BLaER1 treated with 17β-estradiol and CSF1 and Interleukin-3, amounts not matched to agents 10 nM and 100 nM (cell line): ENCODE measurements around the gene EPN1.
"Not testable (repeated sequence)": the region's sequence is repeated elsewhere in the genome, so short reads cannot be mapped to it uniquely, and the experiment has no call there.

ENCODE experiments used
- H3K27ac ChIP-seq, 11 experiments: shearing (Covaris generic); formaldehyde crosslinking; 2 replicates each; pipeline ENCODE4 v1.8.1; 2022
- H3K27me3 ChIP-seq, 11 experiments: shearing (Covaris generic); formaldehyde crosslinking; 2 replicates each; pipeline ENCODE4 v1.8.1; 2022
- H3K36me3 ChIP-seq, 11 experiments: shearing (Covaris generic); formaldehyde crosslinking; 2 replicates each; pipeline ENCODE4 v1.8.1; 2022
- H3K4me1 ChIP-seq, 10 experiments: shearing (Covaris generic); formaldehyde crosslinking; 2 replicates each; pipeline ENCODE4 v1.8.1; 2022
- H3K4me2 ChIP-seq, 11 experiments: shearing (Covaris generic); formaldehyde crosslinking; 2 replicates each; pipeline ENCODE4 v1.8.1; 2022
- H3K4me3 ChIP-seq, 10 experiments: shearing (Covaris generic); formaldehyde crosslinking; 2 replicates each; pipeline ENCODE4 v1.8.1; 2022
- H3K9ac ChIP-seq, 11 experiments: shearing (Covaris generic); formaldehyde crosslinking; 2 replicates each; pipeline ENCODE4 v1.8.1; 2022
- H3K9me3 ChIP-seq, 11 experiments: shearing (Covaris generic); formaldehyde crosslinking; replicated peaks in 1 of 11; 2 replicates each; pipeline ENCODE4 v1.8.1; 2022
- H4K20me1 ChIP-seq, 11 experiments: shearing (Covaris generic); formaldehyde crosslinking; 2 replicates each; pipeline ENCODE4 v1.8.1; 2022
- Cebpa-rat ChIP-seq, 11 experiments: shearing (Covaris generic); IDR thresholded peaks; 2 replicates each; pipeline ENCODE4 v1.8.1; 2022

EPN1 gene

DNA sequence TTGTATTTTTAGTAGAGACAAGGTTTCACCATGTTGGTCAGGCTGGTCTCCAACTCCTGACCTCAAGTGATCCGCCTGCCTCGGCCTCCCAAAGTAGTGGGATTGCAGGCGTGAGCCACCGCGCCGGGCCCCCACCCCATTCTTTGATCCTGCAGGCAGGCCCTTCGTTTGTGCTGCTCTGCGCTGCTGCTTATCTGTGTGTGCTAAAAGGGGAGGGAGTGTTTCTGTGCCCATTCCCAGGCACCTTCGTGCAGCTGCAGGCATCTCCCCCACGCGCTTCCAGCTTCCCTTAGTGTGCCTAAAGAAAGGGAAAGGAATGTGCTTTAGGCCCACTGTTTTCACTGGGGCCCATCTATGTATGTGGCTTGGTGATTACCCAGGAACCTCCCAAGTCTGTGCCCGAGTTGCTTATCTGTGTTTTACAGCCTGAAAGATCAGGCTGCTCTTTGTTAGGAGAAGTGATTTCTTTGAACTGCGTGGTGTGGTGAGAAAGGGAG, 27.2 kb downstream of the EPN1 start:
- peaks cover 0 to 12% (median 6%) of the 10 kb centered on the region in 10 experiments; a peak in 14 of 20 replicates for H3K4me1 ChIP-seq
- peaks cover 0 to 53% (median 6%) of the 10 kb centered on the region in 11 experiments; a peak in 9 of 22 replicates for H4K20me1 ChIP-seq
- H3K4me3 ChIP-seq: no peak overlapping the region
- H3K27ac ChIP-seq: no peak overlapping the region
- TF ChIP-seq Cebpa-rat (IDR thresholded peaks at IDR 0.05): no peak
- no peaks in the 10 kb centered on the region for H3K27me3 ChIP-seq
- no peaks in the 10 kb centered on the region for H3K9me3 ChIP-seq
- no peak overlapping the region for H3K9ac ChIP-seq
- no peak overlapping the region for H3K4me2 ChIP-seq
- H3K36me3 ChIP-seq: peaks cover 40 to 68% (median 52%) of the 10 kb centered on the region in 11 experiments

DNA sequence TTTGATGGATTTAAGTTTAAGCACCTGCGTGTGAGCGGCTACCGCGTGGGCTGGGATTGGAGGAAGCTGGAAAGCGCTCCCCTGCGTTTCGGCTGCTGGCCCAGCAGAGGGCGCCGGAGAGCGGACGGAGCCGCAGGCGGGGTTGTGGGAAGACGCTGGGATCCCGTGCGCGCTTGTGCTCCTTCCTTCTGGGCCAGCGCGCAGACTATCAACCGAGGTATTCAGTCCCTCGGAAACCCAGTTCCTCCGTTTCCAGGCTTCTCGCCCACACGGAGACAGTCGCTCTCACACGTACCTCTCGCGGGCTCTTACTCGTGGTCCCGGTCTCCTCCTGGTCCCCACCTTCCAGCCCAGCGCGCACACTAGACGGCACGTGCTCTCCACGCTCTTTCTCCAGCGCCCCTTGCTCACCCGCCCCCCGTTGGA, 28.8 kb downstream of the EPN1 start:
- H3K4me1 ChIP-seq: peaks cover 0 to 13% (median 8%) of the 10 kb centered on the region in 10 experiments; a peak in 14 of 20 replicates
- no peak for TF ChIP-seq Cebpa-rat (IDR thresholded peaks at IDR 0.05)
- H3K9me3 ChIP-seq: no peaks in the 10 kb centered on the region
- peaks cover 0 to 42% (median 6%) of the 10 kb centered on the region in 11 experiments; a peak in 6 of 22 replicates for H4K20me1 ChIP-seq
- H3K27ac ChIP-seq: no peak overlapping the region
- no peak overlapping the region for H3K4me2 ChIP-seq
- H3K9ac ChIP-seq: no peak overlapping the region
- no peak overlapping the region for H3K4me3 ChIP-seq
- H3K27me3 ChIP-seq: no peaks in the 10 kb centered on the region
- H3K36me3 ChIP-seq: peaks cover 27 to 54% (median 39%) of the 10 kb centered on the region in 11 experiments

DNA sequence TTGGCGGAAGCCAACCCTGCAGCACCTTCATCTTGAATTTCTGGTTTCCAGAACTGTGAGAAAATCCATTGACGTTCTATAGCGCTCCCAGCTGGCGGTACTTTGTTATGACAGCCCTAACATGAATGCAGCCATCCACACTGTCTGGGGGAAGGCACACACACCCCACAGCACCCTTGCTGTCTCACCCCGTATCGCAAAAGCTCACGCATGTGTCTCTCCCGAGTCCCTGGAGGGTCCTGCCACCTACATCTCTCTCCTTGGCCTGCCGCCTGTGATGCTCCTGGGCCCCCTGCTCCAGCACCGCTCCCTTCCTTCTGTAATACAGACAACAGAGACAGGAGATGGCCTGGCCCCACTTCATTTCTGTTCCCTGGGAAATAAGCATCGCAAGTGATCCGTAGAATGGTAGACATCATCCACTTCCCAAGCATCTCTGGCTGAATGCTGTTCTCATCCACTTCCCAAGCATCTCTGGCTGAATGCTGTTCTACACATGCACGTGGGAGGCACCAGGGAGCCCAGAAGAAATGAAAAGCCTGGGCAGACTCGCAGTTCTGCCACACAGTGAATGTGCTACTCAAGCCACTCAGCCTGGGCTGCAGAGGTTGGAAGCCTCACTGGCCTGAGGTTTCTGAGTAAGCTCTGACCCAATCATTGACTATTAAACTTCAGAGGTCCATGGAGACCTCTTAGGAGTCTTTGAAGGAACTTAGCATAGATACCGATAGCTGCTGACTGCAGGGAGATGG, 29.6 kb downstream of the EPN1 start:
- H3K9me3 ChIP-seq: no peaks in the 10 kb centered on the region
- no peak overlapping the region for H3K4me2 ChIP-seq
- no peaks in the 10 kb centered on the region for H3K27me3 ChIP-seq

DNA sequence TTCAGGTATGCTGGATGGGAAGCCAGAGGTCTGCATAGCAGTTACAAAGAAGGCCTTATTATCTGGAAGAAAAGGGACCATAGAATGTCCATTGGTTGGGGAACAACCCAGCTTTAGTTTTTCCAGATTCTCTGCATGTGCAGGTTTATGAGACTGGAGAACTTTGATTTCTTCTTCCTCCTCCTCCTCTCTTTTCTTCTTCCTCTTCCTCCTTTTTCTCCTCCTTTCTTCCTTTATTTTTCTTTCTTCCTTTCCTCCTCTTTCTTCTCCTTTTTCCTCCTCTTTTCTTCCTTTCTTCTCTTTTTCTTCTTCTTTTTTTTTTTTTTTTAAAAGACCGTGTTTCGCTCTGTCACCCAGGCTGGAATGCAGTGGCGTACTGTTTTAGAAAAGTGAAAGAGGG, 30.9 kb downstream of the EPN1 start:
- no peak overlapping the region for H3K4me3 ChIP-seq
- TF ChIP-seq Cebpa-rat (IDR thresholded peaks at IDR 0.05): no peak
- H3K4me1 ChIP-seq: peaks cover 9 to 21% (median 18%) of the 10 kb centered on the region in 10 experiments
- H4K20me1 ChIP-seq: peaks cover 0 to 36% (median 3%) of the 10 kb centered on the region in 11 experiments; a peak in 4 of 22 replicates
- H3K36me3 ChIP-seq: peaks cover 12 to 32% (median 21%) of the 10 kb centered on the region in 11 experiments; a peak in 21 of 22 replicates
- no peaks in the 10 kb centered on the region for H3K9me3 ChIP-seq
- H3K27ac ChIP-seq: no peak overlapping the region
- no peak overlapping the region for H3K9ac ChIP-seq
- H3K4me2 ChIP-seq: no peak overlapping the region
- no peaks in the 10 kb centered on the region for H3K27me3 ChIP-seq

More for the DNA sequence above, 29.6 kb downstream of the EPN1 start:
- peaks cover 21 to 45% (median 32%) of the 10 kb centered on the region in 11 experiments for H3K36me3 ChIP-seq
- peaks cover 0 to 13% (median 8%) of the 10 kb centered on the region in 10 experiments; a peak in 14 of 20 replicates for H3K4me1 ChIP-seq
- H4K20me1 ChIP-seq: peaks cover 0 to 36% (median 3%) of the 10 kb centered on the region in 11 experiments; a peak in 5 of 22 replicates
- no peak overlapping the region for H3K4me3 ChIP-seq
- H3K9ac ChIP-seq: no peak overlapping the region
- TF ChIP-seq Cebpa-rat (IDR thresholded peaks at IDR 0.05): no peak
- H3K27ac ChIP-seq: no peak overlapping the region

GRCh38 chr19:55711719-55712118, 36.7 kb downstream of the EPN1 start:
- H3K27me3 ChIP-seq: no peaks in the 10 kb centered on the region
- H3K4me2 ChIP-seq: no peak overlapping the region
- no peak overlapping the region for H3K27ac ChIP-seq
- no peak for TF ChIP-seq Cebpa-rat (IDR thresholded peaks at IDR 0.05)
- H3K9ac ChIP-seq: no peak overlapping the region
- H3K36me3 ChIP-seq: no peaks in the 10 kb centered on the region
- peaks cover 8 to 16% (median 12%) of the 10 kb centered on the region in 10 experiments for H3K4me1 ChIP-seq
- peaks cover 0 to 5% (median 0%) of the 10 kb centered on the region in 11 experiments; a peak in 2 of 22 replicates for H3K9me3 ChIP-seq
- no peak overlapping the region for H3K4me3 ChIP-seq
- no peaks in the 10 kb centered on the region; a peak in 1 of 22 replicates for H4K20me1 ChIP-seq

- Histone ChIP-seq H3K27ac (no peak overlapping the region), H3K36me3 (no peaks in the 10 kb centered on the region)
- TF ChIP-seq Cebpa-rat (IDR thresholded peaks at IDR 0.05): no peak
Observed at GRCh38 chr19:55712804-55713631, 38.0 kb downstream of the EPN1 start.

DNA sequence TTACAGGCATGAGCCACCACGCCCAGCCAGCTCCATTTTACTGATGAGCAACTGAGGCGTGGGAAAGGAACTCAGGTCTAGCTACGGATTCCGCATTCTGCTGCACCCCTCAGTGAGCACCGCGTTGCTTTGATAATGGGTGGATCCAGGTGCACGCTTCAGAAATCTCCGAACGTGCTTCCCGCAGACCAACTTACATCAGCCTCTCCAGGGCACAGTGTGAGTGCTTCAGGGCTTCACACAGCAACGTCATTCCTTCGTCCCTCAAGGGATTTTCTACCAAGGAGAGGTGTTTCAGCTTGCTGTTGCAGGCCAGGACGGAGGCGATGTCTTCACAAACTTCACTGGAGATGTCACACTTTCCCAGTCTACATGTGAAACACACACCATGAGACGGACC, 41.5 kb downstream of the EPN1 start:
- H3K27me3 ChIP-seq: no peaks in the 10 kb centered on the region
- H4K20me1 ChIP-seq: no peaks in the 10 kb centered on the region
- no peaks in the 10 kb centered on the region for H3K36me3 ChIP-seq
- H3K27ac ChIP-seq: no peak overlapping the region
- no peak for TF ChIP-seq Cebpa-rat (IDR thresholded peaks at IDR 0.05)
- no peak overlapping the region for H3K4me3 ChIP-seq
- H3K9me3 ChIP-seq: peaks cover 32 to 44% (median 40%) of the 10 kb centered on the region in 11 experiments
- H3K9ac ChIP-seq: no peak overlapping the region
- no peak overlapping the region for H3K4me2 ChIP-seq
- no peaks in the 10 kb centered on the region for H3K4me1 ChIP-seq

More at GRCh38 chr19:55712804-55713631, 38.0 kb downstream of the EPN1 start:
- no peaks in the 10 kb centered on the region for H3K27me3 ChIP-seq
- no peaks in the 10 kb centered on the region for H4K20me1 ChIP-seq
- no peak overlapping the region for H3K9ac ChIP-seq
- H3K4me2 ChIP-seq: no peak overlapping the region
- peaks cover 2 to 11% (median 7%) of the 10 kb centered on the region in 11 experiments; a peak in 12 of 22 replicates for H3K9me3 ChIP-seq
- no peak overlapping the region for H3K4me3 ChIP-seq
- peaks cover 0 to 13% (median 10%) of the 10 kb centered on the region in 10 experiments; a peak in 15 of 20 replicates for H3K4me1 ChIP-seq

DNA sequence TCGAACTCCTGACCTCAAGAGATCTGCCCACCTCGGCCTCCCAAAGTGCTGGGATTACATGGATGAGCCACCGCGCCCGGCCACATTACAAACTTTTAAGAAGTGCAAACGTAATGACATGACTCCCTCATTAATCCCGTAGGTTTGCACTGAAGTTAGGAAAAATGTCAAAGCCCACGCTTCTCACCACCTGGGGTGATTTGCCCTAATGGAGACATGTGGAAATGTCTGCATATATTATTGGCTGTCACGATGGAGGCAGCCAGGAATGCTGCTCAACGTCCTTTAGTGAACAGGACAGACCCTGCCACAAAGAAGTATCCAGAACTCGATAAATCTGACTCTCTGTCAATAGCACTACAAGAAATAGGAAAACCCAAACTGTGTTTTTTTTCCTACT, 42.2 kb downstream of the EPN1 start:
- no peak overlapping the region for H3K27ac ChIP-seq
- TF ChIP-seq Cebpa-rat (IDR thresholded peaks at IDR 0.05): no peak
- H3K9me3 ChIP-seq: peaks cover 39 to 52% (median 47%) of the 10 kb centered on the region in 11 experiments

DNA sequence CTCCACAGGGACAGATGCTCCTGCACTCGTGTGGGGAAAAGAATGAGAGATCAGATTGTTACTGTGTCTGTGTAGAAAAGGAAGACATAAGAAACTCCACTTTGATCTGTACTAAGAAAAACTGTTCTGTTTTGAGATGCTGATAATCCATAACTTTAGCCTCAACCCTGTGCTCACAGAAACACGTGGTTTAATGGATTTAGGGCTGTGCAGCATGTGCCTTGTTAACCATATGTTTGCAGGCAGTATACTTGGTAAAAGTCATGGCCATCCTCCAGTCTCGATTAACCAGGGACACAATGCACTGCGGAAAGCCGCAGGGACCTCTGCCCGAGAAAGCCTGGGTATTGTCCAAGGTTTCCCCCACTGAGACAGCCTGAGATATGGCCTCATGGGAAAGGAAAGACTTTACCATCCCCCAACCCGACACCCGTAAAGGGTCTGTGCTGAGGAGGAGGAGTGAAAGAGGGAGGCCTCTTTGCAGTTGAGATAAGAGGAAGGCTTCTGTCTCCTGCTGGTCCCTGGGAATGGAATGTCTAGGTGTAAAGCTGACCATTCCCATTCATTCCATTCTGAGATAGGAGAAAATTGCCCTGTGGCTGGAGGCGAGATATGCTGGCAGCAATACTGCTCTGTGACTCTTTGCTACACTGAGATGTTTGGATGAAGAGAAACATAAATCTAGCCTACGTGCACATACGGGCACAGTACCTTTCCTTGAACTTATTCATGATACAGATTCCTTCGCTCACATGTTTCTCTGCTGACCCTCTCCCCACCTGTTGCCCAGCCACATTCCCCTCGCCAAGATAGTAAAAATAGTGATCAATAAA, 43.1 kb downstream of the EPN1 start:
- not testable (repeated sequence) for H3K4me2 ChIP-seq, H3K9ac ChIP-seq, H3K4me1 ChIP-seq, H4K20me1 ChIP-seq, H3K36me3 ChIP-seq, H3K27me3 ChIP-seq, H3K27ac ChIP-seq, H3K4me3 ChIP-seq
- peaks cover 43 to 56% (median 51%) of the 10 kb centered on the region in 11 experiments for H3K9me3 ChIP-seq

More for the DNA sequence above, 42.2 kb downstream of the EPN1 start:
- Histone ChIP-seq H3K36me3 (no peaks in the 10 kb centered on the region), H4K20me1 (no peaks in the 10 kb centered on the region), H3K27me3 (no peaks in the 10 kb centered on the region), H3K4me1 (no peaks in the 10 kb centered on the region), H3K9ac (no peak overlapping the region), H3K4me2 (no peak overlapping the region), H3K4me3 (no peak overlapping the region)
